ENCODE measurements around the gene GRIK2. TPM values are rescaled to one million over a fixed set of nuclear protein-coding genes. Genes with fewer than 3 reads are reported as not detected.

The GRIK2 gene
- total RNA-seq, 1 experiment from 2014 or later: 0.70 TPM

GRCh38 chr6:102022281-102022680 lies 628.8 kb downstream of the GRIK2 start:
- Histone ChIP-seq H2AFZ (ENCODE audit: low read length) (no peak overlapping the region), H2BK20ac (ENCODE audit: low read depth, low read length, poor library complexity, severe bottlenecking) (no peak overlapping the region), H2BK12ac (ENCODE audit: insufficient read length, low read depth, low read length) (no peak overlapping the region), H2BK5ac (ENCODE audit: insufficient read length, low read length) (no peak overlapping the region), H2BK15ac (ENCODE audit: low read depth, low read length) (no peak overlapping the region), H2BK120ac (ENCODE audit: low read depth, low read length, poor library complexity, severe bottlenecking) (no peak overlapping the region), H3K23ac (ENCODE audit: insufficient read length, low read depth, low read length) (no peak overlapping the region), H3K14ac (ENCODE audit: insufficient read depth, low read length) (no peak overlapping the region), H3K9ac (ENCODE audit: extremely low read depth, insufficient read length, low read length) (no peak overlapping the region), H3K27ac (ENCODE audit: insufficient read length, low read depth, low read length) (no peak overlapping the region), H3K4me2 (ENCODE audit: insufficient read depth, insufficient read length, low read length) (no peak overlapping the region), H3K4ac (ENCODE audit: low read depth, low read length) (no peak overlapping the region), H3K27me3 (ENCODE audit: insufficient read depth, low read length) (no peaks in the 10 kb centered on the region), H3T11ph (ENCODE audit: low read length) (no peak overlapping the region), H4K5ac (ENCODE audit: insufficient read length, low read depth, low read length) (no peak overlapping the region), H3K23me2 (ENCODE audit: insufficient read length, low read depth, low read length, poor library complexity, severe bottlenecking) (no peaks in the 10 kb centered on the region), H3K4me1 (ENCODE audit: insufficient read depth, low read length) (no peaks in the 10 kb centered on the region; the same call in 1 of the 2 replicates), H3K79me2 (ENCODE audit: insufficient read depth, low read length) (no peaks in the 10 kb centered on the region), H3K9me3 (ENCODE audit: control insufficient read depth, low read depth, low read length) (no peaks in the 10 kb centered on the region), H4K91ac (ENCODE audit: insufficient read length, low read depth, low read length) (no peak overlapping the region), H4K20me1 (ENCODE audit: control insufficient read depth, insufficient read depth, insufficient read length) (no peaks in the 10 kb centered on the region), H2AK5ac (ENCODE audit: insufficient read length, low read length) (no peak overlapping the region), H3K18ac (ENCODE audit: insufficient read length, low read depth, low read length) (no peak overlapping the region), H3K79me1 (ENCODE audit: insufficient read depth, low read depth, low read length, poor library complexity, severe bottlenecking) (no peaks in the 10 kb centered on the region), H3K56ac (ENCODE audit: insufficient read length, low read depth, low read length) (no peak overlapping the region), H4K8ac (replicated peaks; ENCODE audit: insufficient read length, low read depth, low read length) (no peak overlapping the region)
- H3K9me3 Mint-ChIP-seq: no peaks in the 10 kb centered on the region
- TF ChIP-seq CTCF (conservative IDR thresholded peaks at IDR 0.05): no peak
- no peaks in the 10 kb centered on the region for H3K36me3 Mint-ChIP-seq (ENCODE audit: insufficient read depth in 1 of 3, low read depth in 3 of 3)
- DNase-seq: no peak
- no CpG with 5 or more reads among the region's 2 CpGs for WGBS (ENCODE audit: extremely low coverage, insufficient read length, low lambda C conversion rate)
- H3K4me1 Mint-ChIP-seq: no peaks in the 10 kb centered on the region
- H3K4me3 Mint-ChIP-seq: no peak overlapping the region
- no peaks in the 10 kb centered on the region for H3K27me3 Mint-ChIP-seq (ENCODE audit: low read depth)
- H3K27ac Mint-ChIP-seq: no peak overlapping the region

Measured in H9 (cell line).